ENCODE data around the gene STAM2.
"Not testable (repeated sequence)": the region's sequence is repeated elsewhere in the genome, so short reads cannot be mapped to it uniquely, and the experiment has no call there.

Gene STAM2

DNA sequence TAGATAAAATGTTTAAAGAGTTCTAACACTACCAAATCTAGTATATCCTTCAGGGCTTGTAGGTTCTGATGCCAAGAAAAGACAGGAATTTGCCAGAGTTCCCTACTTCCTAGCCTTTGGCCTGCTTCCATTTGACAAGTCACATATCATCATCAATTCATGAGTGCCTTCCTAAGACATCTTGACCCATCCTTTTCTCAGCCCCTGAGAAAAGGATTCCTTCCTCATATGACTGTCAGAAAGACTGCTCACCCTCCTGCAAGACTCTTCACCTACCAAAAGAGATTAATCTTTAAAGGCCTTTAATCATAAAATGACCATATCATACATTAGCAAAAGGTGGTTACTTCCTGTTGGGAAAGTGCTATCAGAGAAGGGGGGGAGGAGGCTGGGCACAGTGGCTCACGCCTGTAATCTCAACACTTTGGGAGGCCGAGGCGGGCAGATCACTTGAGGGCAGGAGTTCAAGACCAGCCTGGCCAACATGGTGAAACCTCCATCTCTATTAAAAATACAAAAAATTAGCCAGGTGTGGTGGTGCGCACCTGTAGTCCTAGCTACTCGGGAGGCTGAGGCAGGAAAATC is 3.3 kb downstream of the STAM2 start:
- DNase-seq (ENCODE audit: low read depth in 2 of 2) = not testable (repeated sequence)

DNA sequence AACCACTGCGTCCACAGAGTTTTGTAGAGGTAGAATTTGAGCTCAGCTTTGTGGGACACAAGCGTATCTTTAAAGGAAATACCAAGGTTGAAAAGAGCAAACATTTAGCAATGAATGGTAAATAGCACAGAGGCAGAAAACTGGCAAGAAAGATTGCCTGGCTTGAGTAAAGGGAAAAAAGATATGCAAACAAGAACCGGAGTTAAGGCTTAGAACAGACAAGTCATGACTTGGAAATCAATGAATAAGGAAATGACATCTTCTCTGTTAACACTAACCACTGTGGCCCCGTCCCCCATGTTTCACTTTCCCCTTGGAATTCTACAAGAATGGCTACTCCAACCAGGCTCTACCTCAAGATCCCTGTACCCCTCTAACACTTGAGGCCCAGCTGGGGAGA is 3.8 kb downstream of the STAM2 start:
- DNase-seq (ENCODE audit: low read depth in 2 of 2) = no peak

DNA sequence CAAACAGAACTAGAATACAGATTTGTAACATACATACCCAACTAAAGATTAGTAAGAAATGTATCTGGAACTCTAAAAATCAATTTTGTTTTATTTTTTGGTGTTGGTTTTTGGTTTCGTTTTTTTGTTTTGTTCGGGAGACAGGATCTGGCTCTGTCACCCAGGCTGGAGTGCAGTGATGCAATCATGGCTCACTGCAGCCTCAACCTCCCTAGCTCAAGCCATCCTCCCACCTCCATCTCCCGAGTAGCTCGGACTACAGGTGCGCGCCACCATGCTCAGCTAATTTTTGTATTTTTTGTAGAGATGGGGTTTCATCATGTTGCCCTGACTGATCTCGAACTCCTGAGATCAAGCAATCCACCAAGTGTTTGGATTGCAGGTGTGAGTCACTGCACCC is 6.4 kb downstream of the STAM2 start:
- DNase-seq (ENCODE audit: low read depth in 2 of 2) = not testable (repeated sequence)

DNA sequence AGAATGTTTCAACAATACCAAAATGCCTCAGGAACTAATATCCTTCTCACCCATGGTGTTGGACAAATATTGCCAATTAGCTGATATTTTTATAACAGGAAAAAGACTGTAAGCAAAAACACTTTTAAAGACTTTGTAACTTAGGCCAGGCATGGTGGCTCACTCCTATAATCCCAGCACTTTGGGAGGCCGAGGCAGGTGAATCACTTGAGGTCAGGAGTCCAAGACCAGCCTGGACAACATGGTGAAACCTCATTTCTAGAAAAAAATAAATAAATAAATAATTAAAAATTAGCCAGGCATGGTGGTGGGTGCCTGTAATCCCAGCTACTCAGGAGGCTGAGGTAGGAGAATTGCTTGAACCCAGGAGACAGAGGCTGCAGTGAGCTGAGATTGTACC is 8.1 kb downstream of the STAM2 start:
- DNase-seq (ENCODE audit: low read depth in 2 of 2) = not testable (repeated sequence)

DNA sequence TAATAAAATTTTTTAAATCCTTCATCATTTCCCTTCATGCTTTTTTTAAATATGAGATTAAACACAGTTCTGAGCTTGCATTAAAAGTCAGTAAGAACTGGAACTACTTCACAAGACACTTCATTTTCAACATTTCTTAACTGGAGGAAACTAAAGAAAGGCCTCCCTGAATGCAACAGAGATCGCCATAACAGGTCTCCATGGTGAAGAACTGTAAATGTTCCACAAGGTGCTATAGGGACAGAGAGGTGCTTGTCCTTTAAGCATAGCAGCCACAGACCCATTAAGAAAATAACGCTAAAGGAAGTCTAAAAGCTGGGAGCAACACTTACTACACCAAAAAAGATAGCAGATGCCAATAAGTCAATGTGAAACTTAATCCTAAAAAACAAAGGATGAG is 8.5 kb downstream of the STAM2 start:
- DNase-seq (ENCODE audit: low read depth in 2 of 2) = no peak

DNA sequence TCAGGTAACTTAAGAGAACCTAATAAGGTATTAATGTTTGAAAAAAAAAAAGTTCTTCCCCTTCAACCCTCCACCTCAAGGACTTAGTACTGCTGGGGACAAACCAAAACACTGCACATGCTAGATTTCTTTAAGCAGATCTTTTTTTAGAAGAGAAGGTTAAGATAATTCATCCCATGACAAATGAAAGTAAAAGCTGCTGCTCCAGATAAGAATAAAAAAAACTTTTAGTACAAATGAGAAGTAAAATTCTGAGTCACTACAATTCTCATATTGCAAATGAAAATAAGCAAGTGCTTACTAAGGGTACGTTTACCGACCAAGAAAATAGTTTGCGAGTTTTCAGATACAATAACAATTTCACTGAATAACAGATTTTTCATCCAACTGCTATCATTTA is 8.9 kb downstream of the STAM2 start:
- no peak for DNase-seq (ENCODE audit: low read depth in 2 of 2)

DNA sequence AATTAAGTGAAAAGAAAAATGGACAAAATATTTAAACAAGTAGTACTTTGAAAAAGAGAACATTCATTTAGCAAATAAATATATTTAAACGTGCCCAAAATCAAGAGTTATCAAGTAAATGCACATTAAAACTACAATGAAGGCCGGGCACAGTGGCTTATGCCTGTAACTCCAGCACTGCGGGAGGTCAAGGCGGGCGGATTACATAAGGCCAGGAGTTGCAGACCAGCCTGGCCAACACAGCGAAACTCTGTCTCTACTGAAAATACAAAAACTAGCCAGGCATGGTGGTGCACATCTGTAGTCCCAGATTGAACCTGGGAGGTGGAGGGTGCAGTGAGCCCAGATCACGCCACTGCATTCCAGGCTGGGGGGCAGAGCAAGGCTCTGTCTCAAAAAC is 9.8 kb downstream of the STAM2 start:
- DNase-seq (ENCODE audit: low read depth in 2 of 2) = no peak

DNA sequence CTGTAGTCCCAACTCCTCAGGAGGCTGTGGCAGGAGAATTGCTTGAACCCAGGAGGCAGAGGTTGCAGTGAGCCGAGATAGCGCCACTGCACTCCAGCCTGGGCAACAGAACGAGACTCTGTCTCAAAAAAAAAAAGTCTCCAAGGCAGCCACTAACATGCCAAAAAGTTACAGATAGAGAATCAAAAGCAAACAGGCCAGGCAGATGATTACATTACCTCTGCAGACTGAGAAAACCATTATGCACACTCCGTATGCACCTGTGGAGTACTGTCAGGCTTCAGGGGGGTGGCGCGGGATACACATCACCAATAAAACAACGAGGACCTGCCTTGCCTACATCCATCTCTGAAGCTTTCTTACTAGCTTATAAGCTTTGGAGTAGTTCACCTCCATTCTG is 10.3 kb downstream of the STAM2 start:
- DNase-seq (ENCODE audit: low read depth in 2 of 2) = no peak

DNA sequence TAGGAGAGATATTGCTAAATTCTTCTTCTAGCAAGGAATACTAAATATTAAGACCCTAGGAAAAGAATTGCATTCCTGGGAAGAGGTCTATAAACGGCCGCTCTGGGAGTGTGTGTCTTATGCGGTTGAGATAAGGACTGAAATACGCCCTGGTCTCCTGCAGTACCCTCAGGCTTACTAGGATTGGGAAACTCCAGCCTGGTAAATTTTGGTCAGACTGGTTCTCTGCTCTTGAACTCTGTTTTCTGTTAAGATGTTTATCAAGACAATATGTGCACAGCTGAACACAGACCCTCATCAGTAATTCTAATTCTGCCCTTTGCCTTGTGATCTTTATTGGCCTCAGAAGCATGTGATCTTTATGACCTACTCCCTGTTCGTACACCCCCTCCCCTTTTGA is 11.9 kb downstream of the STAM2 start:
- DNase-seq (ENCODE audit: low read depth in 2 of 2) = not testable (repeated sequence)

DNA sequence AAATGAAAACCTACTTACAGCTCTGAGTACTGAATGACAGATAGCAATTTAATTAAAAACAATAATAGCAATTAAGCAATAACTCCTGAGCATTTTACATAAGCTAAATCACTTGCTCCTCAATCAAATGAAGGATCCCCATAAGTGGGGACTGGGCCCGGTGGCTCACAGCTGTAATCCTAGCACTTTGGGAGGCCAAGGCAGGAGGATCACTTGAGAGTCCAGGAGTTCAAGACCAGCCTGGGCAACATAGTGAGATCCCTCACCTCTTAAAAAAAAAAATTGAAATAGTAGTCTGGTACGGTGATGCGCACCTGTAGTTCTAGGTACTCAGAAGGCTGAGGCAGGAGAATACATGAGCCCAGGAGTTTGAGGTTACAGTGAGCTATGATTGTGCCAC is 13.4 kb downstream of the STAM2 start:
- DNase-seq (ENCODE audit: low read depth in 2 of 2) = no peak

DNA sequence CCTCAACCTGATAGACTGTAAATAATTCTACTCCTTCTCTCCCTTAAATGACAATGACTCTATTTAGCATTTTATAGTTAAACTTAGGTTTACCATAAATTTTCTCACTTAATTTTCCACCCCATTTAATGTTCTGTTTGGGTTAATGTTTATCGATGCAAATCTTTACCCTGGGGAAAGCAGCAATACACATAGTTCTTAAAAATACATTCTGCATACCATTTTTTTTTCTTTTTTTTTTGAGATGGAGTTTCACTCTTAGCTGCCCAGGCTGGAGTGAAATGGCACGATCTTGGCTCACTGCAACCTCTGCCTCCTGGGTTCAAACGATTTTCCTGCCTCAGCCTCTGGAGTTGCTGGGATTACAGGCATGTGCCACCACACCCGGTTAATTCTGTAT is 14.0 kb downstream of the STAM2 start:
- no peak for DNase-seq (ENCODE audit: low read depth in 2 of 2)

DNA sequence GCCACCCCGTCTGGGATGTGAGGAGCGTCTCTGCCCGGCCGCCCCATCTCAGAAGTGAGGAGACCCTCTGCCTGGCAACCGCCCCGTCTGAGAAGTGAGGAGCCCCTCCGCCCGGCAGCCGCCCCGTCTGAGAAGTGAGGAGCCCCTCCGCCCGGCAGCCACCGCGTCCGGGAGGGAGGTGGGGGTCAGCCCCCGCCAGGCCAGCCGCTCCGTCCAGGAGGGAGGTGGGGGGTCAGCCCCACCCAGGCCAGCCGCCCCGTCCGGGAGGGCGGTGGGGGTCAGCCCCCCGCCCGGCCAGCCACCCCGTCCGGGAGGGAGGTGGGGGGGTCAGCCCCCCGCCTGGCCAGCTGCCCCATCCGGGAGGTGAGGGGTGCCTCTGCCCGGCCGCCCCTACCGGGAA is 15.2 kb downstream of the STAM2 start:
- not testable (repeated sequence) for DNase-seq (ENCODE audit: low read depth in 2 of 2)

DNA sequence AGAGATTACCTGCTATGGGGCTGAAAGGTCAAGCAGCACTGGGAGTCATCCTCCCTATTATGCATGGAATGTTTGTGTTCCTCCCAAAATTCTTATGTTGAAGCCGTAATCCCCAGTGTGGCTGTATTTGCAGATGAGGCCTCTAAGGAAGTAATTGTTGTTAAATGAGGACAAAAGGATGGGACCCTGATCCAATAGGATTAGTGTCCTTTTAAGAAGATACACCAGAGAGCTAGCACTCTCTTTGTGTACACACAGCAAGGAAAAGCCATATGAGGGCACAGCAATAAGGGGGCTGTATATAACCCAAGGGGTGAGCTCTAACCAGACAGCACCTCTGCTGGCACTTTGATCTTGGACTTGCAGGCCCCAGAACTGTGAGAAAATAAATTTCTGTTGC is 18.3 kb downstream of the STAM2 start:
- DNase-seq (ENCODE audit: low read depth in 2 of 2) = no peak

DNA sequence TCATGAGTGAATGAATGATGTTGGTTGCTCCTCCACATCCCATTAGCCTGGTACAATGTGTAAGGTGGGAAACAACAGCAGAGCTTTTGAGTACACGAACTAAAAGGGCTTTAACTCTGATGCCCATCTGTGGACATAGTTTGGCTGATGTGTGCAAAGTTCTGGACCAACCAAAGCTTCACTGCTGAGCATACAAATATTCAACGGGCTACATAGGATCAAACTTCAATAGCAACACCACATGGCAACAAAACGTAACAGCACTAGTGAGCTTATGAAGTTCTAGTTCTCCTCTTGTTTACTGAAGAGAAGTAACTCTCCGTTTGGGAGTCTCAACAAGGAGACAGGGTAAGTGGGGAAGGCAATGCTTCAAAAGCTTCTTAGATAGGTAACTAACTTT is 20.4 kb downstream of the STAM2 start:
- DNase-seq (ENCODE audit: low read depth in 2 of 2) = no peak

DNA sequence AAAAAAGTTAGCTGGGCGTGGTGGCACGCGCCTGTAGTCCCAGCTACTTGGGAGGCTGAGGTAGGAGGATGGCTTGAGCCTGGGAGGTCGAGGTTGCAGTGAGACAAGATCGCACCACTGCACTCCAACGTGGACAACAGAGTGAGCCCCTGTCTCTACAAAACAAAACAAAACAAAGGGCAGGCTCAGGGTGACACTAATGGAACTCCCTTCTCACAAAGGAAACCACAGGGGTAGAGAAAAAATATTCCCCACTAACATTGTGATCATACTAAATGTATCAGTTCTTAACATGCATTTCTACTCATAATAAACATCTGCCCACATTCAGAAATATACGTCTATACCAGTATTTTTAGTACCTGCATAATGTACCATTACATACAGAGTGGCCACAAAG is 21.1 kb downstream of the STAM2 start:
- DNase-seq (ENCODE audit: low read depth in 2 of 2) = no peak

DNA sequence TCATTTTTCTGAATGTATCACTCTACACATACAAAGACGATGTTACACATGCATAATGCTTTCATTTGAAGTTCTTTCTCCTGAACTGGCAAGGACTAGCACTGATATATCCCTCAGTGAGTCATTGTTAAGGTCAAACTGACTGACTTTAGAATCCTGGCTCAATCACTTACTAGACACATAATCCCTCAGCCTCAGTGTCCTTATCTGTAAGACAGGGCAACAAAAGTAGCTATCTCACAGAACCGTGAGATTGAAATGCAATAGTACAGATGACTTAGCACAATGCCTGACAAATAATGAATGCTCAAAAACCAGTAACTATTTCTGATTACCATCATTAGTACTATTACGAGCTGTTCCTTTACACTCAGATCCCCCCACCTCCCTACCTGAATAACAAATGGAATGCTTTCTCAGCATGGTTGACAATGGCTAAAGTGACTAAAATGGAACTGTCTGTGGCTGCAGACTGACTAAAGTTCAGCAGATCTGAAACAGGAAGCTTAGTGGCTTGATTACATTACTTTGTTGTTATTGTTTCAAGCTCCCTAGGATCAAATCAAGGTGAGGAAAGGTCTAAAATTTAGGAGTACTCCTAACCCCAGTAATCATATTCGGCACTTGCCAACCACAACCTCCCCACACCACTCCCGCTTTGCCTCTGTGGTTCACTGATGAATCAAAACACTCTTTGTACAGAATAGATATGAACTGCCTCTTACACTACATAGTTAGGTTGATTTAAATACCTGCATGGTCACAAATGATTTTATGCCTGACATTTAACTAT is 40.9 kb downstream of the STAM2 start:
- DNase-seq (ENCODE audit: low read depth in 2 of 2) = no peak

DNA sequence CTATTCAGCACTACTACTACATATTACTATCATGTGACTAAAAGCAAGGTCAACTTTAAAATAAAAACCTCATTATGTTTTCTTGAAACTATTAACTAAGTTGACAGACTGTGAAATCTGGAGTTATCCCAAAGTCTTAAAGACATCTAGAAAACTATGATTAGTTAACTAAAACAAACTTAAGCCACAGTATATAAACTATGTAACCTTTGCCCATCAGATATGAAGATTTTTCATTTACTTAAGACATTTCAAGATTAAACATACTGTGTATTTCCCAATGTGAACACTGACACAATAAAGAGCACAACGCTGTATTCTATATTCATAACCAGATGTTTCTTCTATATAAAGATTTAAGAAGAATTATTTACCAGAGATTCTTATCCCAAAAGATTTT is 43.3 kb downstream of the STAM2 start:
- no peak for DNase-seq (ENCODE audit: low read depth in 2 of 2)

DNA sequence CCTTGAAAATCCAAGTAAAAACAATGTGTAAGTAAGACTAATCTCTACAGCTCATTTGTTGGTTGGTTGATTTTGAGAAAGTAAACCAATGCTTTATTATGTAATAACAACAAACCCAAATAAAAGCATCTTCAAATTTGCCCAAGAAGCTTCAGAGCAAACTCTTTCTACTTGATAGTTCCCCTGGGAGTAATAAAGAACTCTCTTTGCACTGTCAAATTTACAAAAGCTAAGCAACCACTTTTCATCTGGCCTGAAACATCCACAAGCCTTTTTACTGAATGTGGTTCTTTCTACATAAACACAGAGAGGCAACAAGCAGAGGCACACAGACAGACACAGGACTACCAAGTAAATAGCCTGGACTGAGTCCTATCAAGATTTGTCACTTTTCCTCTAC is 47.9 kb downstream of the STAM2 start:
- DNase-seq (ENCODE audit: low read depth in 2 of 2) = no peak

DNA sequence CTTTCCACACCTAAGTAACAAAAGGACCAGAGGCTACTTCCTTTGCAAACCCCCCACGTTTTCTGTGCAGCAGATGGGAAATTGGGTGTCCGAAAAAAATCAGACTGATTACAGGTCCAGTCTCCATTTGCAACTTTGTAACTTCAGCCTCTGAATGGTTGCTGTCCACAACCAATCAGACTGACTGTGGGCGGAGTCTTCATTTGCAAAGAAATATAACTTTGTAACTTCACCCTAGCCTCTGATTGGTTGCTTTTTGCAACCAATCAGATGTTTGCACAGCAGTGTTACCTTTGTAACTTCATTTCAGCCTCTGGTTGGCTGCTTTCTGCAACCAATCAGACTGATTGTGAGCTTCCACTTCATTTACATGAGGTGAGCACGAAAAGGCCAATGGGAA is 48.9 kb downstream of the STAM2 start:
- DNase-seq (ENCODE audit: low read depth in 2 of 2) = no peak

DNA sequence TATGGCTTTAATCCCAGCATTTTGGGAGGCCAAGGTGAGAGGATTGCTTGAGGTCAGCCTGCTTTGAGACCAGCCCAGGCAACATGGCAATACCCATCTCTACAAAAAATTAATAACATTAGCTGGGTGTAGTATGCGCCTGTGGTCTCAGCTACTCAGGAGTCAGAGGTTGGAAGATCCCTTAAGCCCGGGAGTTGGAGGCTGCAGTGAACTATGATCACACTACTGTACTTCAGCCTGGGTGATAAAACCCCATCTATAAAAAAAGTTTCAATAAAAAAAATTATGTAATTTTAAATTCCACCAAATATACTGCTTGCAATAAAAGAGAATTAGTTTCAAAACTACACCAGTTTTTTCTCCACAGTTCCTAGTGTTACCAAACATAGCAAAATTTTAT is 53.4 kb downstream of the STAM2 start:
- DNase-seq (ENCODE audit: low read depth in 2 of 2) = no peak

DNA sequence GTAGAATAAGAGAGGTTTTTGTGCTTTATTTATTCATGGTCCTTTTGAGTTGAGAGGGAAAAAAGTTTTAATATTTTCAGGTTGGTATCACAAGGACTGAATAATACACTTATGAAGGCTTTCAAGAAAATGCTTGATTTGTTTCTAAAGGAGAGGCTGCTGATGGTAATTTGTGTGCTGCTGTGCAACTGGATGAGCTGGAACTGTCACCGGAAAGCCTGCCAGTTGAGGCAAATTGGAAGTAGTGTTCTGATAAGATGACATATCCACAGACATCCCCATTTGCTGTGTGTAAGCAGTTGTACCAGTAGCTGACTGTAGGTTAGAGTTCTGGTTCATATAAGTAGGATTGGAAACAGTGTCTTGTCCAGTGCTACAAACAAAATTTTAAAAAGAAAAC is 55.1 kb downstream of the STAM2 start:
- no peak for DNase-seq (ENCODE audit: low read depth in 2 of 2)

DNA sequence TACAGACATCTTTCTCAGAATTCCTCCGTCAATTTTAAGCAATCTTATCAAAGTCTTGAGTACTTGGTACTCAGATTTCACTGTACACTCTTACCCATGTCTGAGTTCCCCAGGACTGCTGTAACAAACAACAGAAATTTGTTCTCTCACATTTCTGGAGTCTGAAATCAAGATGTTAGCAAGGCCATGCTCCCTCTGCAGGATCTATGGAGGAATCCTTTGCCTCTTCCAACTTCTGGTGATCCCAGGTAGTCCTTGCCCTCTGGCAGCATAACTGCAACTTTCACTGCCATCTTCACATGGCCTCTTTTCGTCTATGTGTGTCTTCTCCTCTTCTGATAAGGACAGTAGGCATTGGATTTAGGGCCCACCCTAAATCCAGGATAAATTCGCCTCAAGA is 59.6 kb downstream of the STAM2 start:
- DNase-seq (ENCODE audit: low read depth in 2 of 2) = no peak

DNA sequence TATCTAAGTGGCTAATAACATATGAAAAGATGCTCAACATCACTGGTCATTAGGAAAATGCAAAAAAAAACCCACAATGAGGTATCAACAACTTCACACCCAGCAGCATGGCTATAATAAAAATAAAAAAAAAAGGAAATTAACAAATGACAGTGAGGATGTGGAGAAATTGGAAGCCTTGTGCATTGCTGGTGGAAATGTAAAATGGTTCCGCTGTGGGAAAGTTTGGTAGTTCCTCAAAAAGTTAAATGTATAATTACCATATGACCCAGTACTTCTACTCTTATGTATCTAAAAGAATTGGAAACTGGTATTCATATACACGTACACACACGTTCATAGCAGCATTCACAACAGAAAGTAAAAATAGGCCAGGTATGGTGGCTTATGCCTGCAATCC is 61.2 kb downstream of the STAM2 start:
- no peak for DNase-seq (ENCODE audit: low read depth in 2 of 2)

DNA sequence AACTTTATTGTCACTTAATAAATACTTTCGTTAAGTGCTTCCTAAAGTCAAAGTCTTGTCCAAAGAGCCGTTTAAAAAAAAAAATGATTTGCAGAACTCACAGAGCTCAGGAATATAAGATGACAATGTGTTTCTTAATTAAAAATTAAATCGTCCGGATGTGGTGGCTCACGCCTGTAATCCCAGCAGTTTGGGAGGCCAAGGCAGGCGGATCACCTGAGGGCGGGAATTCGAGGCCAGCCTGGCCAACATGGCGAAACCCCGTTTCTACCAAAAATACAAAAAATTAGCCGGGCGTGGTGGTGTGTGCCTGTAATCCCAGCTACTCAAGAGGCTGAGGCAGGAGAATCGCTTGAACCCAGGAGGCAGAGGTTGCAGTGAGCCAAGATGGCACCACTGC is 68.4 kb downstream of the STAM2 start:
- not testable (repeated sequence) for DNase-seq (ENCODE audit: low read depth in 2 of 2)
